GM19099 (cell line): ENCODE measurements around the gene PLD3.

ENCODE experiments used
- POLR2A ChIP-seq: IDR thresholded peaks from 3 replicates; pipeline ENCODE4 v1.6.1; 2011; ENCODE audit warnings: low read depth; ENCODE audit not compliant: insufficient read length; ENCODE audit errors: extremely low read depth

PLD3 gene, protein sequence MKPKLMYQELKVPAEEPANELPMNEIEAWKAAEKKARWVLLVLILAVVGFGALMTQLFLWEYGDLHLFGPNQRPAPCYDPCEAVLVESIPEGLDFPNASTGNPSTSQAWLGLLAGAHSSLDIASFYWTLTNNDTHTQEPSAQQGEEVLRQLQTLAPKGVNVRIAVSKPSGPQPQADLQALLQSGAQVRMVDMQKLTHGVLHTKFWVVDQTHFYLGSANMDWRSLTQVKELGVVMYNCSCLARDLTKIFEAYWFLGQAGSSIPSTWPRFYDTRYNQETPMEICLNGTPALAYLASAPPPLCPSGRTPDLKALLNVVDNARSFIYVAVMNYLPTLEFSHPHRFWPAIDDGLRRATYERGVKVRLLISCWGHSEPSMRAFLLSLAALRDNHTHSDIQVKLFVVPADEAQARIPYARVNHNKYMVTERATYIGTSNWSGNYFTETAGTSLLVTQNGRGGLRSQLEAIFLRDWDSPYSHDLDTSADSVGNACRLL

GRCh38 chr19:40348125-40348913 is at the start of gene PLD3, which contains the start of gene C19orf47:
PLD3 (plus strand) TSS chr19:40348695; CDS start chr19:40366484, 17,789 bp downstream.
C19orf47 (minus strand) TSS chr19:40348397; CDS start chr19:40341857, 6,540 bp downstream.
- TF ChIP-seq POLR2A, result peak; percentile 91

DNA sequence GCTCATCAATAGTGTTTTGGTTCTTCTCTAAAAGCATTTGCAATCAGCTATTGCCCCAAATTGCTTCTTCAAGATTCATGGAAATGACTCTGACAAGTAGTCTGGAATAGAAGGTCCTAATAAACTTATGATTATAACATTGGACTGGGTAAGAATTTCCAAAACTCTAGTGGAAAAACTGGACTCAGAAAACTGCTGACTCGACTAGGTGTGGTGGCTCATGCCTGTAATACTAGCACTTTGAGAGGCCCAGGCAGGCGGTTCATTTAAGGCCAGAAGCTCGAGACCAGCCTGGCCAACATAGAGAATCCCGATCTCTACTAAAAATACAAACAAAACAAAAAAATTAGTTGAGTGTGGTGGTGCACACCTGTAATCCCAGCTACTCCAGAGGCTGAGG is 47.8 kb upstream of the PLD3 start:
- TF ChIP-seq POLR2A, result no peak

DNA sequence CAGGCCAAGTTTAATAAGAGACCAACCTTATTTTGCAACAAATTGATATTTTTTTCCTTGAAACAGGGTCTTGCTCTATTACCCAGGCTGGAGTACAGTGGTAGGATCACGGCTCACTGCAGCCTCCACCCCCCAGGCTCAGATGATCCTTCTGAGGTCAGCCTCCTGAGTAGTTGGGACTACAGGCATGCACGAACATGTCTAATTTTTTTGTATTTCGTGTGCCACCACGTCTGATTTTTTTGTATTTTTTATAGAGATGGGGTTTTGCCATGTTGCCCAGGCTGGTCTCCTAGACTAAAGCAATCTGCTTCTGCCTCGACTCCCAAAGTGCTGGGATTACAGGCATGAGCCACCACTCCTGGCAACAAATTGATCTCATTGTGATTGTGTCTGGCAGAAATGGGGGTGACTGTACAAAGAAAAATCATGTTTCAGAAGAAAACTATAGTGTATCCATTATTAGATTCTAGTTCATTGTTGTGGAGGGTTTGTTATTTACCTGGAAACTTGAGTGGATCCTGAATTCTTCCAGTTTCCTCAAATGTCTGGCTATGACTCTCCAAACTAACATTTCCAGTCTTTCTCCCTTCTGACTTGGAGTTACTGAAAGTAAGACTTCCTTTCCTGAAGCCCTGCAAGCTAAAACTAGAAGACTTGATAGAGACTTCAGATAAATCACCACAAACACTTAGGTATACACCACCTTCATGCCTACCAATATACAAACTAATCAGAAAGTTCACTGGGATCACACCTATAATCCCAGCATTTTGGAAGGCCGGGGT is 46.1 kb upstream of the PLD3 start:
- no peak for TF ChIP-seq POLR2A

DNA sequence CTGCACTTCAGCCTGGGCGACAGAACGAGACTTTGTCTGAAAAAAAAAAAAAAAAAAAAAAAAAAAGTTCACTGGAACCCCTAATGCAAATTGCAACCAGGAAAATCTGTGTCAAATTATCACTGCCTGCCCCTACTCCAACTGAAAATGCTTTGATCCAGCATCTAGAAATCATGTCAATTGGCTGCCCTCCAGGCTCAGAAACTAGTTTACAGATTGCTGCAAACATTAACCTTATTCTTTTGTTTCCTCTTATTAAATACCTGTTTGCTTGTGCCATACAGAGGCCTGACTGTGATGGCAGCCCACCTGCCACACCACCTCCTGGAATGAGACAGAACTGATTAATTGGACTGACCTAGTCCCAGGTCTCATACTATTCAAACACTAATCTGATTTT is 44.7 kb upstream of the PLD3 start:
- no peak for TF ChIP-seq POLR2A

DNA sequence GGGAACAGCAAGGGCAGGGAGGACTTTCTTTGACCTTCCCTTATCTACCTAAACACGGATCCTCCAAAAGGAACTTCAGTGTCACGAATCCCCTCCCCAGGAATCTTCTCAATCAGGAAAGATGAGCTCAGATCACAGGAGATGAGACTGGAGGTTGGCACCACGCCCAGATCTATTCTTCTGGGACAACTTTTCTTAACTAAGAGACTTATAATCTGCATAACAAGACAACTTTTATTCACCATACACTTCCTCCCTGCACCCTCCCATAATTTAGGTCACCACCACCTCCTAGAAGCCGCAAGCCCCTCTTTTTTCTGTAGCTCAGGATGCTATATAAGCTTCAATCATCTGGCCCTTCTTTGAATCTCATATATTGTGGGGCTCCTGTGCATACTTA is 44.2 kb upstream of the PLD3 start:
- no peak for TF ChIP-seq POLR2A

DNA sequence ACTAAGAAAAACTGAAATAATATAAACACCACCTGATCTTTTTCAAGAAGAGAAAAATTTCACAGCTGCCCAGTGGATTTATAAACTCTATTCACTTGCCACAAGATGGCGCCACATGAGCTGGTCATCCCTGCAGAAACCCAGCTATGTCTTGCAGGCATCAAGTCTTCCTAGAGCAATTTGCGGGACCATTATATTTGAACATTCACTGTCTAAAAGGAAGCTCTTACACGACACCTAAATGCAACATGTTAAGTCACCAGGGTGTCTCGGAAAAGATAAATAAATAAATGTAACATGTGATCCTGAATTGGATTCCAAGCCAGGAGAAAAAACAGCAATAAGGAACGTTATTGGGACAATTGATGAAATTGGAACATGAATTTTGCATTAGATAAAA is 43.1 kb upstream of the PLD3 start:
- no peak for TF ChIP-seq POLR2A

DNA sequence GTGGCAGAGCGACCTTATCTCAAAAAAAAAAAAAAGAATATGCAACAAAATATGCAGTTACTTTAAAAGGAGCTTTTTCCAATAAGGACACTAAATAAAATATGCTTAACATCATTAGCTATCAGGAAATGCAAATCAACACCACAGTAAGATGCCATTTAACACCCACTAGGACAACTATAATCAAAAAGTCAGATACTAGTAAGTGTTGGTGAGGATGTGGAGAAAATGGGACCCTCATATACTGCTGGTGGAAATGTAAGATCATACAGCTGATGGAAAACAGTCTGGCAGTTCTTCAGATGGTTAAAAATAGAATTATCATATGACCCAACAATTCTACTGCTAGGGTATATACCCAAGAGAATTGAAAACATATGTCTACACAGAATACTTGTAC is 38.8 kb upstream of the PLD3 start:
- TF ChIP-seq POLR2A, result no peak

GRCh38 chr19:40312533-40312932 is 36.0 kb upstream of the PLD3 start:
- no peak for TF ChIP-seq POLR2A

DNA sequence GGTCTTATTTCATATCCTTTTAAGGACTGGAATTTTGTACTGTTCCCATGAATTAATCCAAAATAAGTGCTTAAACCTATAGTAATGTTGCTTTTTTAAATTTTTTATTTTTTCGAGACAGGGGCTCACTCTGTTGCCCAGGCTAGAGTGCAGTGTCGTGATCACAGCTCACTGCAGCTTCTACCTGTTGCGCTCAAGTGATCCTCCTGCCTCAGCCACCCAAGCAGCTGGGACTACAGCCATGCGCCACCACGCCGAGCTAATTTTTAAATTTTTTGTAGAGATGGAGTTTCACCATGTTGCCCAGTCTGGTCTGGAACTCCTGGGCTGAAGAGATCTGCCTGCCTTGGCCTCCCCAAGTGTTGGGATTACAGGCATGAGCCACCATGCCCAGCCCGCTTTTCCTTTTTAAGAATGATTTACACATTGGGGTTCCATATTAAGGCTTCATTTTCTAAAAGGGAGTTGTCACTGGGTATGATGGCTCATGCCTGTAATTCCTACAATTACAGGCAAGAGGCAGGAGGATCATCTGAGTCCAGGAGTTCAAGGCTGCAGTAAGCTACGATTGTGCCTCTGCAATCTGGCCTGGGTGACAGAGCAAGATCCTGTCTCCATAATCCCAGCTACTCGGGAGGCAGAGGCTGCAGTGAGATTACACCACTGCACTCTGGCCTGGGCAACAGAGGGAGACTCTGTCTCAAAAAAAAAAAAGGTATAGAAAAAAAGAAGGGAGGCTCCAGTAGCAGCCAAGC is 35.1 kb upstream of the PLD3 start:
- TF ChIP-seq POLR2A, result no peak

DNA sequence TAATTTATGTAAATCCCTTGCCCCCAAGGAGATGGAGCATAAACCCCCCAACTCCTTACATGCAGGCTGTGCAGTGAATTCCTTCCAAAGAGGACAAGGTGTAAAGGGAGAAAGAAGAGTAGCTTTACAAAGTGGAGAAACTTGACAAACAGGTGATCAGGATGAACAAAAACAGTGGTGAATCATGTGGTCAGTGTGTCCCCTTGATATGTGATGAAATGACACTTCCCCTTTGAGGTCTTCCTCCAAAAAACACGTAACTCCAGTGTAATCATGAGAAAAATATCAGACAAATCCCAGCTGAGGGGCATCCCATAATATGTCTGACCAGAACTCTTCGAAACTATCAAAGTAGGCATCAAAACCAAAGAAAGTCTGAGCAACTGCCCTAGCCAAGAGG is 33.8 kb upstream of the PLD3 start:
- TF ChIP-seq POLR2A, result no peak

GRCh38 chr19:40315812-40316470 is 32.6 kb upstream of the PLD3 start:
- no peak for TF ChIP-seq POLR2A

GRCh38 chr19:40317338-40317737 is 31.2 kb upstream of the PLD3 start:
- no peak for TF ChIP-seq POLR2A

- TF ChIP-seq POLR2A, result no peak
Measured at GRCh38 chr19:40320558-40320935, 27.9 kb upstream of the PLD3 start.

- TF ChIP-seq POLR2A, result no peak
Measured at GRCh38 chr19:40321076-40321475, 27.4 kb upstream of the PLD3 start.
